ENCODE measurements around the gene SLC35E1. TPM values are rescaled to one million over a fixed set of nuclear protein-coding genes. Genes with fewer than 3 reads are reported as not detected.
"Not testable (repeated sequence)": the region's sequence is repeated elsewhere in the genome, so short reads cannot be mapped to it uniquely, and the experiment has no call there.

SLC35E1 gene
- total RNA-seq, 1 donor from 2014 or later: 23.5 TPM

- intact Hi-C loops (cut with DNase I): no loop called here
- no peak for DNase-seq (ENCODE audit: missing footprints)
- no peak for ATAC-seq
Measured at GRCh38 chr19:16571283-16571682, 932 bp downstream of the SLC35E1 start.

- intact Hi-C loops (cut with DNase I): no loop called here
- DNase-seq (ENCODE audit: missing footprints) (no peak), ATAC-seq (no peak)
Measured at GRCh38 chr19:16569609-16570320, 2.5 kb downstream of the SLC35E1 start.

- no peak for DNase-seq (ENCODE audit: missing footprints)
- ATAC-seq: no peak
- intact Hi-C loops (cut with DNase I): no loop called here
Measured at GRCh38 chr19:16566702-16567101, 5.5 kb downstream of the SLC35E1 start.

- ATAC-seq (no peak), DNase-seq (ENCODE audit: missing footprints) (peak; percentile 68)
- intact Hi-C loops (cut with DNase I): no loop called here
Measured at GRCh38 chr19:16566161-16566560, 6.1 kb downstream of the SLC35E1 start.

GRCh38 chr19:16564842-16565241 lies 7.4 kb downstream of the SLC35E1 start:
- intact Hi-C loops (cut with DNase I): no loop called here
- no peak for ATAC-seq
- DNase-seq (ENCODE audit: missing footprints): no peak

GRCh38 chr19:16562608-16563025 lies 9.6 kb downstream of the SLC35E1 start:
- intact Hi-C loops (cut with DNase I): no loop called here
- ATAC-seq: no peak

GRCh38 chr19:16561382-16561781 lies 10.8 kb downstream of the SLC35E1 start:
- DNase-seq (ENCODE audit: missing footprints) (no peak), ATAC-seq (no peak)
- intact Hi-C loops (cut with DNase I): no loop called here

More at GRCh38 chr19:16562608-16563025, 9.6 kb downstream of the SLC35E1 start:
- DNase-seq (ENCODE audit: missing footprints): no peak

- DNase-seq (ENCODE audit: missing footprints) (peak; percentile 25), ATAC-seq (no peak)
- intact Hi-C loops (cut with DNase I): no loop called here
Measured at GRCh38 chr19:16559780-16560276, 12.4 kb downstream of the SLC35E1 start.

- DNase-seq (ENCODE audit: missing footprints) (peak; percentile 37), ATAC-seq (no peak)
- intact Hi-C loops (cut with DNase I): no loop called here
Measured at GRCh38 chr19:16554776-16555175, 17.4 kb downstream of the SLC35E1 start.

GRCh38 chr19:16551902-16552301 lies 20.3 kb downstream of the SLC35E1 start:
- intact Hi-C loops (cut with DNase I); ATAC-seq: not testable (repeated sequence)
- DNase-seq (ENCODE audit: missing footprints): peak; percentile 22

- ATAC-seq (no peak), DNase-seq (ENCODE audit: missing footprints) (no peak)
- intact Hi-C loops (cut with DNase I): no loop called here
Measured at GRCh38 chr19:16548956-16549355, 23.3 kb downstream of the SLC35E1 start.

- DNase-seq (ENCODE audit: missing footprints): no peak
- no peak for ATAC-seq
- intact Hi-C loops (cut with DNase I): no loop called here
Measured at GRCh38 chr19:16544473-16545231, 27.6 kb downstream of the SLC35E1 start.

GRCh38 chr19:16543734-16544133 lies 28.5 kb downstream of the SLC35E1 start:
- DNase-seq (ENCODE audit: missing footprints); ATAC-seq; intact Hi-C loops (cut with DNase I): not testable (repeated sequence)

- ATAC-seq (no peak), DNase-seq (ENCODE audit: missing footprints) (peak; percentile 45)
- intact Hi-C loops (cut with DNase I): no loop called here
Measured at GRCh38 chr19:16542910-16543472, 29.2 kb downstream of the SLC35E1 start.

- ATAC-seq (peak; percentile 98), DNase-seq (ENCODE audit: missing footprints) (peak; percentile 97)
- intact Hi-C loops (cut with DNase I): no loop called here
Measured at GRCh38 chr19:16542045-16542909, 29.9 kb downstream of the SLC35E1 start, which contains the start of gene CHERP. Gene CHERP, minus strand, starts transcription at chr19:16542437. Its CDS starts 59 bp downstream, at chr19:16542378.

- ATAC-seq (no peak), DNase-seq (ENCODE audit: missing footprints) (peak; percentile 31)
- intact Hi-C loops (cut with DNase I): no loop called here
Measured at GRCh38 chr19:16541526-16542044, 30.6 kb downstream of the SLC35E1 start.

GRCh38 chr19:16540948-16541347 lies 31.3 kb downstream of the SLC35E1 start:
- DNase-seq (ENCODE audit: missing footprints): no peak
- intact Hi-C loops (cut with DNase I): no loop called here
- ATAC-seq: no peak

- DNase-seq (ENCODE audit: missing footprints) (no peak), ATAC-seq (no peak)
- intact Hi-C loops (cut with DNase I): loop anchor here (5.0 kb wide), 1 partner anchor 105 kb away; no protein-coding TSS in a partner anchor
Measured at GRCh38 chr19:16537111-16537510, 35.1 kb downstream of the SLC35E1 start.
